ENCODE results near the gene GPC3. TPM values are rescaled to one million over a fixed set of nuclear protein-coding genes. Genes with fewer than 3 reads are reported as not detected.

The GPC3 gene
- total RNA-seq, 1 donor, result not detected

GRCh38 chrX:134006484-134007161, 21.2 kb upstream of the GPC3 start:
- Histone ChIP-seq H2AFZ (ENCODE audit: low read length) (no peak overlapping the region), H3K27me3 (ENCODE audit: insufficient read depth, low read length) (no peaks in the 10 kb centered on the region), H3K4me2 (ENCODE audit: insufficient read depth, low read length) (no peak overlapping the region), H3K79me2 (ENCODE audit: insufficient read depth, low read length) (no peaks in the 10 kb centered on the region), H3K4me1 (ENCODE audit: insufficient read depth, low read length) (no peaks in the 10 kb centered on the region), H3K4me3 (ENCODE audit: insufficient read depth, low read length) (no peak overlapping the region), H3K36me3 (ENCODE audit: insufficient read depth, low read length) (no peaks in the 10 kb centered on the region), H3K27ac (ENCODE audit: low read depth, low read length) (no peak overlapping the region), H4K20me1 (ENCODE audit: insufficient read depth, low read length) (no peaks in the 10 kb centered on the region), H3K9me3 (ENCODE audit: low read depth, low read length) (no peaks in the 10 kb centered on the region)
- TF ChIP-seq, protein P1, sequence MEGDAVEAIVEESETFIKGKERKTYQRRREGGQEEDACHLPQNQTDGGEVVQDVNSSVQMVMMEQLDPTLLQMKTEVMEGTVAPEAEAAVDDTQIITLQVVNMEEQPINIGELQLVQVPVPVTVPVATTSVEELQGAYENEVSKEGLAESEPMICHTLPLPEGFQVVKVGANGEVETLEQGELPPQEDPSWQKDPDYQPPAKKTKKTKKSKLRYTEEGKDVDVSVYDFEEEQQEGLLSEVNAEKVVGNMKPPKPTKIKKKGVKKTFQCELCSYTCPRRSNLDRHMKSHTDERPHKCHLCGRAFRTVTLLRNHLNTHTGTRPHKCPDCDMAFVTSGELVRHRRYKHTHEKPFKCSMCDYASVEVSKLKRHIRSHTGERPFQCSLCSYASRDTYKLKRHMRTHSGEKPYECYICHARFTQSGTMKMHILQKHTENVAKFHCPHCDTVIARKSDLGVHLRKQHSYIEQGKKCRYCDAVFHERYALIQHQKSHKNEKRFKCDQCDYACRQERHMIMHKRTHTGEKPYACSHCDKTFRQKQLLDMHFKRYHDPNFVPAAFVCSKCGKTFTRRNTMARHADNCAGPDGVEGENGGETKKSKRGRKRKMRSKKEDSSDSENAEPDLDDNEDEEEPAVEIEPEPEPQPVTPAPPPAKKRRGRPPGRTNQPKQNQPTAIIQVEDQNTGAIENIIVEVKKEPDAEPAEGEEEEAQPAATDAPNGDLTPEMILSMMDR (IDR thresholded peaks at IDR 0.05; ENCODE audit: extremely low read depth, low read depth, low read length), result no peak
- no peak for DNase-seq (ENCODE audit: insufficient read length, low spot score, missing footprints)

- Histone ChIP-seq H3K79me2 (ENCODE audit: insufficient read depth, low read length) (no peaks in the 10 kb centered on the region), H3K4me1 (ENCODE audit: insufficient read depth, low read length) (no peaks in the 10 kb centered on the region), H3K4me3 (ENCODE audit: insufficient read depth, low read length) (no peak overlapping the region), H3K4me2 (ENCODE audit: insufficient read depth, low read length) (no peak overlapping the region), H4K20me1 (ENCODE audit: insufficient read depth, low read length) (no peaks in the 10 kb centered on the region), H2AFZ (ENCODE audit: low read length) (no peak overlapping the region), H3K36me3 (ENCODE audit: insufficient read depth, low read length) (no peaks in the 10 kb centered on the region), H3K27ac (ENCODE audit: low read depth, low read length) (no peak overlapping the region), H3K9me3 (ENCODE audit: low read depth, low read length) (no peaks in the 10 kb centered on the region), H3K27me3 (ENCODE audit: insufficient read depth, low read length) (no peaks in the 10 kb centered on the region)
- no peak for DNase-seq (ENCODE audit: insufficient read length, low spot score, missing footprints)
- TF ChIP-seq, protein P1 (IDR thresholded peaks at IDR 0.05; ENCODE audit: extremely low read depth, low read depth, low read length), result no peak
These were observed 18.7 kb upstream of the GPC3 start for GRCh38 chrX:134004084-134004483.

GRCh38 chrX:134002921-134003615, 17.7 kb upstream of the GPC3 start:
- Histone ChIP-seq H3K9me3 (ENCODE audit: low read depth, low read length) (no peaks in the 10 kb centered on the region), H3K27me3 (ENCODE audit: insufficient read depth, low read length) (no peaks in the 10 kb centered on the region), H3K4me1 (ENCODE audit: insufficient read depth, low read length) (no peaks in the 10 kb centered on the region), H3K27ac (ENCODE audit: low read depth, low read length) (no peak overlapping the region), H3K4me2 (ENCODE audit: insufficient read depth, low read length) (no peak overlapping the region), H4K20me1 (ENCODE audit: insufficient read depth, low read length) (no peaks in the 10 kb centered on the region), H3K36me3 (ENCODE audit: insufficient read depth, low read length) (no peaks in the 10 kb centered on the region), H3K4me3 (ENCODE audit: insufficient read depth, low read length) (no peak overlapping the region), H2AFZ (ENCODE audit: low read length) (no peak overlapping the region), H3K79me2 (ENCODE audit: insufficient read depth, low read length) (no peaks in the 10 kb centered on the region)
- TF ChIP-seq, protein P1 (IDR thresholded peaks at IDR 0.05; ENCODE audit: extremely low read depth, low read depth, low read length), result no peak
- DNase-seq (ENCODE audit: insufficient read length, low spot score, missing footprints), result no peak

All from osteoblast (primary cell).